Activated CD4-positive, alpha-beta T cell treated with anti-CD3 and anti-CD28 coated beads, Interleukin-2, amount 50 U/mL, for 24 hours (primary cell): ENCODE data around the gene IPPK.

Experiments
- DNase-seq, 2 donors: peaks; one replicate each; pipeline ENCODE4 v3.0.0-alpha.2; 2020; ENCODE audit warnings: low read depth in 1 of 2, low spot score in 1 of 2

IPPK gene

DNA sequence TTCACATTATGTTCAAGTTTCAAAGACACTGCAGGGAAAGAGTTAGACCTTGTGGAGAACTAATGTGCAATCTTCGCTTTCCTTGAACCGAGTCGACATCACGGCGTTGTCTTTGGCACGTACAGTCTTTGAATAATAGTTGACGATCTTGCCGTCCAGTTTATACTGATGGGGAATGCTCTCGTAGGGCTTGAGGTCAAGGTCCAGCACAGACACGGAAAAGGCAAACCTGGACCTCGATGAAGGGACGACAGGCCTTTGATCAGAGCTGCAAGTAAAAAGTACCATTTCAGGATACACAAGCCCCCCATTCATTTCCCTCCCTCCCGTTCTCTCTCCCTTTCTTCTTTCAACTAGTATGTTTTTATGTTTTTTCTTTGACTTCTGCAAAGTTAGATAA lies 54.1 kb downstream of the IPPK start:
- no peak for DNase-seq

GRCh38 chr9:92614763-92615461 lies 55.0 kb downstream of the IPPK start:
- no peak for DNase-seq

DNA sequence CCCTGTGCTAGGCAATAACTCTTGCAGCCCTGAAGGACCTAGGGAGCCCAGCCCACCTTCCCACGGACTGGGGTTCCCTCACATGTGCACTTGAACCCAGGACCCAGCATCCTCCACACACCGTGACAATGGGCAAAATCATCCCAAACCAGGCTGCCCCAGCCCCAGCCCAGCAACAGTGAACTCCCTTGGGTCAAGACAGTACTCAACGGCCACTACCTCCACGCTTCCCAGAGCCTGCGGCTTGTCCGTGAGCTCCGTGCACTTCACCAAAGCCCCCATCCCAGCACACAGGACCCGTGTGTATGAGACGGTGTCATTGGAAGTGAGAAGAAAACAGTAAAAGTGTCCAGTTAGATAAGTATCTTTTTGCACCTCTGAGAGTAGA lies 55.8 kb downstream of the IPPK start:
- no peak for DNase-seq

GRCh38 chr9:92613268-92614122 lies 56.4 kb downstream of the IPPK start:
- no peak for DNase-seq

GRCh38 chr9:92612816-92613215 lies 57.1 kb downstream of the IPPK start:
- no peak for DNase-seq

DNA sequence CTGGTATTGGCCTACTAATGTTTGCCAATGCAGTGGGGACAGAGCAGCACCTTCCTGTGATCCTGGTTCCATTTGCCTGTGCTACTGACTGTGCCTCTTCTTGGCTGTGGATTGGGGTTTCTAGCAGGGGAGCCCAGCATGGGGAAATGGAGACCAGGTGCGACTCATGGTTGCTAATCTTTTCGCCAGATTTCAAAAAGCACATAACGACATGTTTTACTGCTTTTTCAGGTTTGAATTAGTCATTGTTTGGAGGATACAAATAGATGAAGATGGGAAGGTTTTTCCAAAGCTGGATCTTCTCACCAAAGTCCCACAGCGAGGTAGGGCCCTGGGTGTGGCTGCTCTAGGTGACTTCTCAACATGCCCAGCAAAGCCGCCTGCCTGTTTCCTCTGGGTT lies 57.6 kb downstream of the IPPK start:
- DNase-seq, result no peak

- no peak for DNase-seq
Observed at GRCh38 chr9:92611621-92612285, 58.2 kb downstream of the IPPK start.

DNA sequence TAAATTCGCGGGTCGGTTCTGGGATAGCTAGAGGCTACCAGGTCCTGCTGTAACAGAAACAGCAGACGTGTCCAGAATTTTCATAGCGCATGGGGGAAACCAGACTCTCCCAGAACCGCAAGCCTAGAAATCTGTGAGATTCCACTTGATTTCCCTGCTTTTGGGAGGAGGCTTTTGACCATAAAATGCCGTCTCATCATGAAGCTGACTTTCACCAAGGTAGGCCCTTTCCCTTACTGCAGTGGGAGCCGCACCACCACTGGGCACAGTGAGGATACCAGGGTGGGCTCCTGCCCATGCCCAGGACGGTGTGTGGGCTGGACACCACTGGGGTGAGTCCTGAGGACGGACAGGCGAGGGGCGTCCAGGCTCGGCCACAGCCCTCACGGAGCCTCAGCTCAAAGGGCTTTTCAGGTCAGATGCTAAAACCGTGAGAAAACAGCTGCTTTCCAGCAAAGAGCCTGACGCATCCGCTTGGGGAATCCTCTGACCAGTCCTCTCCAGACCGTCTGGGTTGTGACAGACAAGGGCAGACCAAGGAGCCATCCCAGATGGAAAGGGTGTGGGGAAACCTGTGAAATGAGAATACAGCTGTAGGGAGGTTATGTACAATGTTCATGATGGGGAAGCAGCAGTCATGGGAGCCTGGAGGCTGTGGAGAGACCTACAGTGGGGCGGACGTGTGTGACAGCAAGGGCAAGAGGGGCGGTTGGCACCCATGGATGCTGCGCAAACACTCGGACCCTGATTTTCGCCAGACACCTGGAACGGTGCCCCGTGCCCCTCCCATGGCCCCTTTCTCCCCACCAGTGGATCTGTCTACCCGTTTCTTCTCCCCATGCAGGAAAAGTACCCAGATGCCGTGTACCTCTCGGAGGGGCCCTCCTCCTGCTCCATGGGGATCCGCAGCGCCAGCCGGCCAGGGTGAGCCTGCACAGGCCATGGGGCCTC lies 59.2 kb downstream of the IPPK start:
- DNase-seq, result no peak

- DNase-seq, result no peak
Observed at GRCh38 chr9:92608909-92609445, 61.0 kb downstream of the IPPK start.

DNA sequence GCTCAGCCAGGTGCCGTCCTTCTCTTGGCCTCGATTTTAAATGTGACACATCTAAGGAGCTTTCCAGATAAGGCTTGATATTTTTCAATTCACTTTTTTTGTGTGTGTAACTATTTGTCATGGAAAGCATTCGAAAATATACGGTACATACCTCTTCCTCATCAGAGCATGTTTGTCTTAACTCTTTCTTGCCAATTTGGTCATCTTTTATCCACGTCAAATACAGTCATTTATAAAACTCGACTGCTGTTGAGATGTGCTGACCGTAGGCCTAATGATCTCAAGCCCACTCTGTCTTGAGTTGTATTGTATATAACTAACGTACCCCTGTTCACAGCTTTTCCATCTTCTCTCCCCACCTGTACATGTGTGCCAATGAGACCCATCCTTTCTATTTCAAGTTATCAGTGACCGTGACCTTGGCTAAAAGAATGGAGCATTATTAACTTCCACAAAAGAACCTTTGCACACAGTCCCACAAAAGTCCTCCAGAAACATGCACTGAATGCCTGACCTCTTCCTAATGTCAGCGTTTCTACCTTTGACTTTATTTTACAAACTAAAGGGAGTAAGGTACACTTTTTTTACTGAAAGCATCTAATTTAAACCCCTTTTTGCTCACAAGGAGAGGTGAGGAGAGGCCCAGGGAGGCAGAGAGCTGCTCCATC lies 61.6 kb downstream of the IPPK start:
- DNase-seq, result no peak

- no peak for DNase-seq
Observed at GRCh38 chr9:92607773-92608172, 62.2 kb downstream of the IPPK start.

DNA sequence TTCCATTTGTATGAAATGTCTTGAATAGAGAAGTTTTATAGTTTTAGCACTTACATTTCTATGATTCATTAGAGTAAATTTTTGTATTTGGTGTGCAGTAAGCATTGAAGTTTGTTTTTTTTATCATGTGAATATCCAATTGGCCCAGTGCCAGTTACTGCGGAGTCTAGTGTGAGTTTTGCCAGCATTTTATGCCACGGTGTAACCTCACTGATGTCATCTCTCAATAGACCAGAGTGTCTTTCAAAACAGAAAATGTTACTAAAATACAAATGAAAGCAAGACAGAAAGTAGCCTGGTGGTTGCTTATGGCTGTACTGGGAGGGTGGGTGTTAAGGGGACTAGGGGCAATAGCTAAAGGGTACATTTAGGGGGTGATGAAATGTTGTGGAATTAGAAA lies 62.8 kb downstream of the IPPK start:
- DNase-seq, result no peak

- DNase-seq, result no peak
Observed at GRCh38 chr9:92605224-92605623, 64.7 kb downstream of the IPPK start.

- no peak for DNase-seq
Observed at GRCh38 chr9:92603990-92604389, 65.9 kb downstream of the IPPK start.

GRCh38 chr9:92603100-92603499 lies 66.8 kb downstream of the IPPK start:
- DNase-seq, result no peak

DNA sequence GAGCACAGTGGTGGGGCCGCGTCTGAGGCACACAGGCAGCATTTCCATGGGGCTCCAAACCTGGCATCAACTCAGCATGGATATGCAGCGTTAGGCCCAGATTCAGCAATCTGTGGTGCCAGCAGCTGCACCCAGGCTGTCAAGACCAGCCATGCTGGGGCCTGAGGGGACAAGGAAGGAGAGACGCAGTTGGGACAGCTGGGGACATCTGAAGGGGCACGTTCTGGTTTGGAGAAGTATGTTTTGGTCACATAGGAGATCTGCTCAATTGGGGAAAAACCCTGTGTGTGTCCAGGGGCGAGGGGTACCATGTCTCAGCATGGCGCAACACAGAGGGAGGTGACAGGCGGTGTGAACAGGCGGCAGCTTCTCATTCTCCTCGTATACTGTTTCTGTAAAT lies 67.5 kb downstream of the IPPK start:
- no peak for DNase-seq

GRCh38 chr9:92601451-92601850 lies 68.5 kb downstream of the IPPK start:
- no peak for DNase-seq

DNA sequence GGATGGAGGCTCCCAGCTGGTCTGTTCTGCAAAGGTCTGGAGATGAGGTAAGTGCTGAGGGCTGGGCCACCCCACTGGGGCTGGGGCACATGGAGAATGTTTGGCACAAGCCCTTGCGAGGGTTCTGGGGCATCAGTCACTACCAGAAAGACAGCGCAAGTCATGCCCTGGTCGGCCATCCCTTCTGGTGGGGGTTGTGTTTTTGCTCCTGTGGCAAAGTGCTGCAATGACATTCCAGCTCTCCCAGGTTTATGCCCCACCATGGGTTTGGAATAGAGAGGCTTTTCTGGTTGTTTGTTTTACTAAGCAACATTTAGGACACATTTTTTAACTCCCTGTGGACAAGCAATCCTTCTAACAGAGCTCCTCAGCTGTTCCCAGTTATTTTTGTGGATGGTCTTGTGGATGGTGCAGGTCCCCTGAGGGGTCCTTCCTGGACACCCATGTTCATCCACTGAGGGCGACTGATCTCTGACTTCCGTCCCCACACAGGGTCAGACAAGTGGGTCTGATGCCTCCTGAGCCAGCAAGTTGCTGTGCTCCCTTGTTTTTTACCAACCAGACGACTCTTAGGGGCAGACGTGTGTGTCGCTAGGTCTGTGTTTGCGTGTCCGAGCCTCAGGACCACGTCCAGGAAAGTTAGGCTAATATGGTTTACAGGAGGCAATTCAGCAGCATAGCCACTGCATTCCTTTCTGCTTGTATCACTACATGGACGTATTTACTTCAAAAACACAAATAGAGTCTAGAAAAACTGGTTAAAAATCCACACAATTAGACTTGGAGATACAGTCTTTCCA lies 69.3 kb downstream of the IPPK start:
- no peak for DNase-seq

GRCh38 chr9:92599938-92600461 lies 69.9 kb downstream of the IPPK start:
- no peak for DNase-seq
